Measurements from ENCODE around the gene LIF.

DNA sequence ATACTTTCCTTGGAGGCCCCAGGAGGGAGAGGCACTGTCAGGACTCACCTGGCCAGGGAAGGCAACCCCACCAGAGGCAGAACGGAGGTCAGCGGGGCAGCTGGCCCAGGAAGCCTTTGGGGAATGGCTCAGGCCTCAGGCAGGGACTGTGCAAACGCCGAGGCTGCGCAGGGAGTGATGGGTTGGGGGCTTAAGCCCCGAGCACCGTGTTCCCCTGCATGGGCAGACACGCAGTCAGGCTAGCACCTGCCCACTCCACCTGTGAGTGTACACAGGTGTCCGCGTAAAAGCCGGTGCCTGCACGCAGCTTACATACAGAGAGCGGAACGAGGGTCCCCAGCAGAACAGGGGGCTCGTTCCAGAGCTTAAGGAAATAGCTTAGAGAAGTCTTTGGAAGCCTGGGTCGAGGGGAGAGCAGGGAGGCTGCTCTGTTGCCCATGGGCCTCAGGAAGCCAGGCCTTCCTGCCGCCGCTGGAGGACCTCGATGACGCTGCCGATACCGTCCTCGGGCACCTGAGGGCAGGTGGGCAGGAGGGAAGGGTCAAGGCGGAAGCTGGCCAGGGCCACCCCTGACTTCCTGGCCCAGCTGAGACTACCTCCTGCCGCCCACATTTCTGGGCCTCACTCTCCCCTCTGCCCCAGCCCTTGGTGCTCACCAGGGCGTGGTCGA is 38.8 kb upstream of the LIF start:
- TF ChIP-seq CTCF (IDR thresholded peaks at IDR 0.05) (no peak), EP300 (IDR thresholded peaks at IDR 0.05; ENCODE audit: low read depth) (no peak)
